ENCODE data around the gene ANKRD9. TPM values are rescaled to one million over a fixed set of nuclear protein-coding genes. Genes with fewer than 3 reads are reported as not detected.
A peak's percentile ranks its signal among the peaks of the same experiment; 100 is the strongest.

ANKRD9 gene
- total and polyA plus RNA-seq, 2 of the 13 experiments (the other 11 are each of a cell fraction or from before 2014, with no cell fraction given): 10.0 to 15.0 TPM

- TF ChIP-seq AHDC1 (CRISPR knock-in tag; IDR thresholded peaks at IDR 0.05; ENCODE audit: borderline replicate concordance) (no peak), ZNF281 (CRISPR knock-in tag; IDR thresholded peaks at IDR 0.05; ENCODE audit: borderline replicate concordance) (peak; percentile 50; the same call in 1 of the 2 replicates), ZNF280D (CRISPR knock-in tag; IDR thresholded peaks at IDR 0.05) (peak; percentile 30; the same call in 1 of the 2 replicates), SRSF1 (optimal IDR thresholded peaks at IDR 0.05; ENCODE audit: low read depth, low read length) (peak; percentile 67), FOSL2 (CRISPR knock-in tag; IDR thresholded peaks at IDR 0.05) (peak; percentile 38; the same call in 1 of the 2 replicates), ZUFSP (CRISPR knock-in tag; IDR thresholded peaks at IDR 0.05; ENCODE audit: borderline replicate concordance) (no peak), ZNF468 (CRISPR knock-in tag; IDR thresholded peaks at IDR 0.05) (no peak), CCDC6 (CRISPR knock-in tag; IDR thresholded peaks at IDR 0.05) (peak; percentile 82; the same call in 1 of the 2 replicates), RFX3 (CRISPR knock-in tag; IDR thresholded peaks at IDR 0.05) (no peak), ZNF709 (CRISPR knock-in tag; IDR thresholded peaks at IDR 0.05) (peak; percentile 39; the same call in 1 of the 2 replicates), ARID2 (CRISPR knock-in tag; IDR thresholded peaks at IDR 0.05; ENCODE audit: borderline replicate concordance) (no peak), ZNF256 (CRISPR knock-in tag; conservative IDR thresholded peaks at IDR 0.05) (no peak)
Observed at GRCh38 chr14:102540315-102541028, 30.9 kb upstream of the ANKRD9 start (continued).
